ENCODE measurements around the gene KCNJ18.
"Not testable (repeated sequence)": the region's sequence is repeated elsewhere in the genome, so short reads cannot be mapped to it uniquely, and the experiment has no call there.

KCNJ18 gene

DNA sequence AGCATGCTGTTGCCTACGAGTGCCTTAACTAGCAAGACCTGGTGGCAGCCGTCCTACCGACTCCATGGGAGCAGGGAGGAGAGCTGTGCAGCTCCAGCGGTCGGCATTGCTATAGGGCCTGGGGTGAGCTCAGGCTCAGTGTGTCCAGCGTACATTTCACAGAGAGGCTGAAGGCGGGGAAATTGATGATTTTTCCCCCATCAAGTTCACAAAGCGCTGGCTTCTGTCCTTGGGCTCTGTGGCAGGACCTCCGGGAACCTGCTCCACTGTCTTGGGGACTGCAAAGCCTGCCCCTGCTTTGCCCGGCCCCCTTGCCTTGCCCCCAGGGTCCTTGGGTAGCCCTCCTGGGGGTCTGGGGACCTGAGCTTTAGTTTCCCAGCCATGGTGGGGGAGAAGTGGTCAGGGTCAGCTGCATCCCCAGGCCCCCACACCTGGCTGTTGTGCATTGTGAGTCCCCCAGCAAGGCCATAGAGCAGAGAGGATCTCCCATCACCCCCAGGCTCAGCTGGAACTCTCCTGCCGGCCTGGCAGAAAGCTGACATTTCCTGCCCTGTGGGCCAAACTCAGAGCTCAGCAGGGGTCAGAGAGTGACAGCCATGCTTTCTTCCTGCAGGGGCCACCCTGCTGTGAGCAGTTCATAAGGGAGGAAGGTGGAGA, 3.9 kb upstream of the KCNJ18 start:
- in situ Hi-C loops (cut with HindIII; ENCODE audit: low sequenced_read_pairs), result no loop called here
- no peak overlapping the region for H3K4me3 ChIP-seq (ENCODE audit: low read depth, low read length)
- TF ChIP-seq, protein P1, sequence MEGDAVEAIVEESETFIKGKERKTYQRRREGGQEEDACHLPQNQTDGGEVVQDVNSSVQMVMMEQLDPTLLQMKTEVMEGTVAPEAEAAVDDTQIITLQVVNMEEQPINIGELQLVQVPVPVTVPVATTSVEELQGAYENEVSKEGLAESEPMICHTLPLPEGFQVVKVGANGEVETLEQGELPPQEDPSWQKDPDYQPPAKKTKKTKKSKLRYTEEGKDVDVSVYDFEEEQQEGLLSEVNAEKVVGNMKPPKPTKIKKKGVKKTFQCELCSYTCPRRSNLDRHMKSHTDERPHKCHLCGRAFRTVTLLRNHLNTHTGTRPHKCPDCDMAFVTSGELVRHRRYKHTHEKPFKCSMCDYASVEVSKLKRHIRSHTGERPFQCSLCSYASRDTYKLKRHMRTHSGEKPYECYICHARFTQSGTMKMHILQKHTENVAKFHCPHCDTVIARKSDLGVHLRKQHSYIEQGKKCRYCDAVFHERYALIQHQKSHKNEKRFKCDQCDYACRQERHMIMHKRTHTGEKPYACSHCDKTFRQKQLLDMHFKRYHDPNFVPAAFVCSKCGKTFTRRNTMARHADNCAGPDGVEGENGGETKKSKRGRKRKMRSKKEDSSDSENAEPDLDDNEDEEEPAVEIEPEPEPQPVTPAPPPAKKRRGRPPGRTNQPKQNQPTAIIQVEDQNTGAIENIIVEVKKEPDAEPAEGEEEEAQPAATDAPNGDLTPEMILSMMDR (IDR thresholded peaks at IDR 0.05; ENCODE audit: low read depth, low read length, missing control alignments), result no peak
- no peak for DNase-seq (ENCODE audit: low read depth)

DNA sequence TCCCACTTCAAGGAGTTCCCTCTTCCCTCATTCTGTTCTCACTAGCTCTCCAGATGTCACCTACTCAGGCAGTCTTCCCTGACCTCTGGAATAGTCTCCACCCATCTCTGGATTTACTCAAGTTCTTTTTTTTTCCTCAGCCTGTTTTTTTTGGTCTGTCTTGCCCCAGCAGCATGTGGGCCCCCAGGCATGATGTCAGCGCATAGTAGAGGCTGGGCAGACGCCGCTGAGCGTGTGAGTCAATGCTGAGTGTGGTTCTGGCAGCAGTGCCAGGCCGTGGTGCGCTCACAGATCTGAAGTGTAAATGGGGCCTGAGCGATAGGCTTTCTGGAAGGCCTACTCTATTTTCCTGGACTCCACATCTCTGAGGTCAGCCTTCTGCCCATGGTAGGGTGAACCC, 2.7 kb upstream of the KCNJ18 start:
- in situ Hi-C loops (cut with HindIII; ENCODE audit: low sequenced_read_pairs), result no loop called here
- no peak overlapping the region for H3K4me3 ChIP-seq (ENCODE audit: low read depth, low read length)
- DNase-seq (ENCODE audit: low read depth), result peak; percentile 35
- TF ChIP-seq, protein P1 (IDR thresholded peaks at IDR 0.05; ENCODE audit: low read depth, low read length, missing control alignments), result no peak

DNA sequence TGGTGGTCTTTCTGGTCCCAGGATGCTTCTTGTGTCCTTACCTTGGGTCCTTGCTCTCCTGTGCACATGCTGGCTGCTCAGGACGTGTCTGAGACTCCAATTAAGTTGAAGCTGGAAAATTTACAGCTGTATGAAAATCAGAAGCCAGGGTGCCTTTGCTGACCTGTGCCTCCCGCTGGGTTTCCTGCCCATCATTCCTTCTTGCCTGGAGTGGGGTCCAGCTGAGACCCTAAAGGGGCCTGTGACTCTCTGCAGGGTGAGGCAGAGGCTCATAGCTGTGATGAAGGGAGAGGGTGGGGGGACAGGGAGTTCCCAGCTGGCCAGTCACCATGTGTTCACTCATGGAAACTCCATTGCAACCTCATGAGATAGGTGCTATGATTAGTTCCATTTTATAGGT, 1.5 kb upstream of the KCNJ18 start:
- DNase-seq (ENCODE audit: low read depth); in situ Hi-C loops (cut with HindIII; ENCODE audit: low sequenced_read_pairs); H3K4me3 ChIP-seq (ENCODE audit: low read depth, low read length): not testable (repeated sequence)

DNA sequence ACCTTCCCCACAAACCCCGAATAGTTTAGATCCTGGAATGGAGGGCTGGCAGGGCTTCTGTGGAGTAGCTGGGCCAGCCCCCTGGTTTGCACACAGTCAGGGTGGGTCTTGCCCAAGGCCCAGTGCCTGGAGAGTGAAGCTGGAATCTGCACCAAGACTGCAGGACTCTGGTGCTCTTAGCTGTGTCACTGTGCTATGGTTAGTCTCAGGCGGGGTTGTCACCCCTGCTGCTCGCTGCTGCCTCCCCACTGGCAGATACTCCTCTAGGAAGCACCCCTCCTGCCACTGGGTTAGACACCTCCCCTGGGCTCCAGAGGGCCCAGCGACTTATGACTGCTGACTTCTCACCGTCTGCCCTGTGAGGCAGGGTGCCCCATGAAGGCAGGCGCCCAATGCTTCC, 842 bp upstream of the KCNJ18 start:
- H3K4me3 ChIP-seq (ENCODE audit: low read depth, low read length); DNase-seq (ENCODE audit: low read depth); in situ Hi-C loops (cut with HindIII; ENCODE audit: low sequenced_read_pairs): not testable (repeated sequence)

DNA sequence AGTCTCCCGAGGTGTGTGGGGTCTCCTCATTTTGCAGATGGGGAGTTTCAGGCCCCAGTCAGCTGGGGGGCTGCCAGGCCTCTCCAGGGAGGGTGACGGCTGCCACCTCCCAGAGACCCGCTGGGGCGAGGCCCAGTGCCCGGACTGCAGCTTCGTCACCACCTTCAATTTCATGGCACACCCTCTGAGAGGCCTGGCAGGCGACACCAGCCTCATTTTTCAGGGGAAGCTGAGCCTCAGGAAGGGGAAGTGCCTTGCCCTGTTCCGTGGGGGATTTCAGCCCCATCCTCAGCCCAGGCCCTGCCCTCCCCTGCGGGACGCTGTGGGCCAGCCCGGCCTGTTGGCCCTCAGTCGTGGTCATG, 362 bp downstream of the KCNJ18 start:
- H3K4me3 ChIP-seq (ENCODE audit: low read depth, low read length); DNase-seq (ENCODE audit: low read depth); in situ Hi-C loops (cut with HindIII; ENCODE audit: low sequenced_read_pairs): not testable (repeated sequence)

DNA sequence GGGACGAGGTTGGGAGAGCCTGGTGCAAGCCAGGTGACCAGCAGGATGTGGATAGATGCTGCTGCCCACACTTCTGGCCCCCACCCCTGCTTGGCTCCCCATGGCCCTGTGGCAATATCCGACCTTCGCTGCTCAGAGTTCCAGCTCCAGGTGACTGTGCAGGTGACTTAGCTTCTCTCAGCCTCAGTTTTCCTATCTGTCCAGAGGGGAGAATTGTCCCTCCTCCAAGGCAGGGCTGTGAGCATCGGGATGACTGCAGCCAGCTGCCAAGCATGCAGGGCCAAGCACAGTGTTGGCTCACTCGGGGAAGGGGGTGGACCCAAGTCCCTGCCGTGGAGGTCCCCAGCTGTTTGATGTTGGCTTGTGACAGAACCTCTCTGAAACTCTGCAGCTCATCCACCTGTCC, 1.1 kb downstream of the KCNJ18 start:
- in situ Hi-C loops (cut with HindIII; ENCODE audit: low sequenced_read_pairs); DNase-seq (ENCODE audit: low read depth); H3K4me3 ChIP-seq (ENCODE audit: low read depth, low read length): not testable (repeated sequence)

DNA sequence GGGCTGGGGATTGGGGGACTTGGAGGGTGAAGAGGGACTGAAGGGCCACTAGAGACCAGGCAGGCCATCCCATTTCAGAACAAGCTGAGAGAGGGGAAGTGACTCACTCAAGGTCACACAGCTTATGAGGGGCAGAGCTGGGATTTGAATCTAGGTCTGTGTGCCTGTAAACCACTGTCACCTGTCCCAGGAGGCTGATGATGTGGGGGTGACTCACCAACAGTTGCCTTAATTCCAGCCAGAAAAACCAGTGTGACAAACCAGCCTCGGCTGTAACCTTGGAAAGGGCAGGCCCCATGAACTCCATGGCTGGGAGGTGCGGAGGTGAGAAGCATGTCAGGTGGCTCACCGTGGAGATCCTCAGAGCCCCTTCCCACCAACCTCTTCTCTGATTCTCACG, 1.6 kb downstream of the KCNJ18 start:
- DNase-seq (ENCODE audit: low read depth); in situ Hi-C loops (cut with HindIII; ENCODE audit: low sequenced_read_pairs); H3K4me3 ChIP-seq (ENCODE audit: low read depth, low read length): not testable (repeated sequence)

DNA sequence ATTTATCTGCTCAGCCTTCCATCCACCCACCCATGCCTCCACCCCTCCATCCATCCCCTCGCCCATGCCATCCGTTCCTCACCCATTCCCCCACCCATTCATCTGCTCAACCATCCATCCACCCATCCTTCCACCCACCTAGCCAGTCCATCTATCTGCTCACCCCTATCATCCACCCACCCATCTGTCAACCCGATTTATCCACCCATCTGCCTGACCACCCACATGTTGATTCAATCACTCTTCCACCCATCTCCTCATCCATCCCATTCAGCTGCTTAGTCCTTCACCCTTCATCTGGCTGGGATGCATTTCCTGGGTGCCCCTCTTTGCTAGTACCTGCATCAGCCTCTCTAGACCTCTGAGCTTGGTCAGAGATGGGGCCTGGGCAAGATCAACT, 3.9 kb downstream of the KCNJ18 start:
- H3K4me3 ChIP-seq (ENCODE audit: low read depth, low read length); in situ Hi-C loops (cut with HindIII; ENCODE audit: low sequenced_read_pairs); DNase-seq (ENCODE audit: low read depth): not testable (repeated sequence)

DNA sequence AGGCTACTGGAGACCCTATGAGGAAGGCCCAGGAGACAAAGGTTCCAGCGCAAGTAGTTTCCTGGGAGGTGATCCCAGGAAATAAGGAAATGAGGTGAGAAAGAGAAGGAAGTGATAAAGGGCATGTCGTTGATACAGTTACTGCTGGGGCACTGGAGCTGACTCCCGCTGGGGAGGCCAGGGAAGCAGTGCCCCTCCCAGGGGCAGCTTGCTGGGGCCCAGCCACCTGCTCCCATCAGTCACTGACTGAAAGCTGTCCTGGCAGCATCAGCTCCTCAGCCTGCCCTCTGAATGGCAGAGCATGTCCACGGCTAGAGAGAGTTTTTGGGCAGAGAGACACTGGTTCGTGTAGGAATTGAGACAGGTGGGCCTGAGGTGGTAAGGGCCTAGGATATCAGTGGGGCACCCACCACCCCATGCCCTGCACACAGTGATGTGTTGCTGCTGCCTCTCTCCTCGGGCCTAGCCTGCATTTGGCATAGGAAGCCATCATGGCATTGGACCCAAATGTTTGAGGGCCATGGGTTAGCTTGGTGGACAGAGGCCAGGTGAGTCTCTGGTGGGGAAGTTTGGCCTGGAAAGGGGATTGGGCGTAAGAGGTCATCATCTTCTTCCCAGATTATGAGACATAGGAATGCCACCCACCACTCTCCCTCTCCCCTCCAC, 4.7 kb downstream of the KCNJ18 start:
- DNase-seq (ENCODE audit: low read depth); in situ Hi-C loops (cut with HindIII; ENCODE audit: low sequenced_read_pairs); H3K4me3 ChIP-seq (ENCODE audit: low read depth, low read length): not testable (repeated sequence)

DNA sequence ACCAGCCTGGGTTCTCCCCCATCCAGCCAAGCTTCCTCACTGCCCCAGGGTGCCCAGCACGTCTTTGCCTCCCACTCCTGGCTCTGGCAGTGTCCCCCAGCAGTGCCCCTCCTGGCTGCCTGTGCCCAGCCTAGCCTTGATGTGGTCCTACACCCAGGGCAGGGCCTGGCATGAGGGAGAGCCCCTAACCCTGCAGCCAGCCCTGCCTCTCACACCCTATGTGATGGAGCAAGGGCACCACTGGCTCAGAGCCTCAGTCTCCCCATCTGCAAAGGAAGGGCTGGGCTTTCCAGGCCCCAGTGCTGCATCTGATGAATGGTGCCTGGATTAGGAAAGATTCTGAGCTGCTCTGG, 5.2 kb downstream of the KCNJ18 start:
- DNase-seq (ENCODE audit: low read depth); H3K4me3 ChIP-seq (ENCODE audit: low read depth, low read length); in situ Hi-C loops (cut with HindIII; ENCODE audit: low sequenced_read_pairs): not testable (repeated sequence)

DNA sequence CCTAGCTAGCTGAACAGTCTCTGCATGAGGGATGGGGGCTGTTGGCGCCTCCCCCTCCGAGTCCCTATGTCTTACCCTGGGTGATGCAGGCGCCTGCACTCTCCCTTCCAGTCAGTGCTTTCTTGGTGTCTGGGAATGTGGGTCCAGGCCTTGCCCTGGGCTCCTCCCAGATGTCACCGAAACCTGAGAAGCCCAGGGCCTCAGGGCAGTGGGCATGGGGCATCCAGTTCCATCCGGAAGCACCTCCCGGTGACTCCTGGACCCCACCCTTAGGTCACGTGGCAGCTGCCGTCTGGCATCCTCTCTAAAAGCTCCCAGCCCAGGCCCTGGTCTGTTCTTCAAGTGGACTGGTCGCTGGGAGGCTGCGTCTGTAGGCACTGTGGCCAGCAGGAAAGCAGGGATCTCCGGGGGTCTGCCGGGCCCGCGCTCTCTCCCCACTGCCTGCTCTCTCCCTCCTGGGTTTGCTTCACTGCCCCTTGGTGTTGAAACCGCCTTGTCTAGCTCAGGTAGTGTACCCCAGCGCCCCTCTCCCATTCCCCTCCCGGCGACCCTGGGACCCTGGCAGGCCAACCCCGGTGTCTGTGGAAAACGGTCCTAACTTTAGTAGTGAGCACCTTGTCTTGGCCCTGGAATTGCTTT, 6.2 kb downstream of the KCNJ18 start:
- DNase-seq (ENCODE audit: low read depth); H3K4me3 ChIP-seq (ENCODE audit: low read depth, low read length); in situ Hi-C loops (cut with HindIII; ENCODE audit: low sequenced_read_pairs): not testable (repeated sequence)

DNA sequence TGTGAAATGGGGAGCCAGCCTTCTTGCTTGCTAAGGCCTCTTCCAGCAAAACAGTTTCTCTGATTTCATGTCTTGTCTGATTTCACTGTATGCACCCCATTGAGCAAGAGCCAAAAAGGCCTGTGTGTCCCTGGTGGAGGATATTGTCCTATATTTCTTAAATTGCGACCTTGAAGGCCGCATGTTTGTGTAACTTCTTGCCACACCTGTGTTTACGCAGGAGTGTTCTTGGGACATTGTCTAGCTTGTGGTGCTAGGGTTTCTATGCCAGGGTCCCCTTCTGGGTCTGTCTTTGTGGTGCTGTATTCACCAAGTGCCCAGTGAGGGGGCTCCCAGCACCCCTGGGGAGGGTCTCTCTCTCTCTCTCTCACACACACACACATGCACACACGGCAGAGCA, 6.8 kb downstream of the KCNJ18 start:
- H3K4me3 ChIP-seq (ENCODE audit: low read depth, low read length); DNase-seq (ENCODE audit: low read depth); in situ Hi-C loops (cut with HindIII; ENCODE audit: low sequenced_read_pairs): not testable (repeated sequence)

DNA sequence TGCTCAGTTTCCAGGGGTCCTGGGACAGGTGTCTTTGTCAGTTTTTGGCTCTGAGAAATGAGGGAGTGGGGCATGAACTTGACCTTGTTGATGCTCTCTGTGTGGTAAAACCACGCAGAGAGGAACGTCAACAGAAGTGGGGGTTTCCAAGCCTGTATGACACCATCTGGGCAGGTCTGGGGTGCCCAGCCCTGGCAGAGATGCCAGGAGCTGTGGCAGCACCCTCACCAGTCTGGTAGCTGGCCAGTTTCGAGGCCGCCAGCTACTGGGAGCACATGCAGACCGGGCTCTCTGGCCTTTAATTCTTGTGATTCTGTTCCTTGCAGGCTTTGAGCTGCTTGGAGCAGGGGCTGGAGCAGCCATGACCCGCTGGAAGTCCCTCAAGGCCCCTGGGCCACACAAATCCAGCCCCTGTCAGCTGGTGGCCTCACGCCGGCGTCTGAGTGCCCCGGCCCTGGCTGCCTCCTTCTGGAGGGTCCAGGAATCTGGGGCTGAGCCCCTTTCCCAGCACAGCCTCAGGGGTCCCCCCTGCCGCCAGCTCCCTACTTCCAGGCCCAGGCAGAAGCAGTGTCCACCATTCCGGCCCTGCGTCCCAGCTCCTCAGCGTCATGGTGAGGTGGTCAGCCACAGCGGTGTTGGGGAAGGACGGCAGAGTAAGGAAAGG, 7.4 kb downstream of the KCNJ18 start:
- H3K4me3 ChIP-seq (ENCODE audit: low read depth, low read length); DNase-seq (ENCODE audit: low read depth); in situ Hi-C loops (cut with HindIII; ENCODE audit: low sequenced_read_pairs): not testable (repeated sequence)

DNA sequence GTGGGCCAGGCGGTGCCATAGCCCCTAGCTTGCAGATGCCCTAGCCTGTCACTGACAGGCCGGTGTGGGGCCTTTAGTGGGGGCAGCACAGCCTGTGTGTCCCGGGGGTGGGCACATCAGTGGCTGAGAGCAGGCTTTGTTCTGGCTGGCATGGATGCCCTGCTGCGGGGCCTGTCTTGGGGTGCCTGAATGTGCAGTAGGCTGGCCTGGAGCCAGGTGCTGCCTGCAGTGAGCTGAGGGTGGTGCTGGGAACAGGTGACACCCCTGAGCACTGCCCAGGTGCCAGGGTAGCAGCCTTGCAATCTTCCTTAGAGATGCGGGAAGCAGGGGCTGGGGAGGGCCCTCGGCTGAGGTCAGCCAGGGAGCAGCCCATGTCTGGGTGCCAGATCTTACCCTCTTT, 8.8 kb downstream of the KCNJ18 start:
- in situ Hi-C loops (cut with HindIII; ENCODE audit: low sequenced_read_pairs); DNase-seq (ENCODE audit: low read depth); H3K4me3 ChIP-seq (ENCODE audit: low read depth, low read length): not testable (repeated sequence)

DNA sequence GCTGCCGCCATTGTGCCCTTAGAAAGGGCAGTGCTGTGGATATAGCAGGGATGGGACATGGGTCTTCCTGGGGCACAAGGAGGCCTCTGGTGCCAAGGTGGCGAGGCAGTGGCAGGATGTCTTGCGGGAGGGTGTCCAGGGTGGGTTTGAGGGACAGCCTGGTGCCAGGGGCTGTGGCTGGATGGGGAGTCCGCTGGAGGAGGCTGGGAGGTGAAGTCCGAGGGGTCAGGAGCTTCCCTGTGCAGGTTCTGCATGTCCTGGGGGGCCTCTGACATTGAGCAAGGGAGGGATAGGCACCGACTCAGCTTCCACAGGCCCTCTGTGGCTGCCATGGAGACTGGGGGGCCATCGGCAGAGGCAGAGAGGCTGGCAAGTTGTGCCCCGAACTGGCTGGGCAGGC, 9.7 kb downstream of the KCNJ18 start:
- in situ Hi-C loops (cut with HindIII; ENCODE audit: low sequenced_read_pairs); H3K4me3 ChIP-seq (ENCODE audit: low read depth, low read length); DNase-seq (ENCODE audit: low read depth): not testable (repeated sequence)
